ENCODE data around the gene DNM3.

DNM3 gene

DNA sequence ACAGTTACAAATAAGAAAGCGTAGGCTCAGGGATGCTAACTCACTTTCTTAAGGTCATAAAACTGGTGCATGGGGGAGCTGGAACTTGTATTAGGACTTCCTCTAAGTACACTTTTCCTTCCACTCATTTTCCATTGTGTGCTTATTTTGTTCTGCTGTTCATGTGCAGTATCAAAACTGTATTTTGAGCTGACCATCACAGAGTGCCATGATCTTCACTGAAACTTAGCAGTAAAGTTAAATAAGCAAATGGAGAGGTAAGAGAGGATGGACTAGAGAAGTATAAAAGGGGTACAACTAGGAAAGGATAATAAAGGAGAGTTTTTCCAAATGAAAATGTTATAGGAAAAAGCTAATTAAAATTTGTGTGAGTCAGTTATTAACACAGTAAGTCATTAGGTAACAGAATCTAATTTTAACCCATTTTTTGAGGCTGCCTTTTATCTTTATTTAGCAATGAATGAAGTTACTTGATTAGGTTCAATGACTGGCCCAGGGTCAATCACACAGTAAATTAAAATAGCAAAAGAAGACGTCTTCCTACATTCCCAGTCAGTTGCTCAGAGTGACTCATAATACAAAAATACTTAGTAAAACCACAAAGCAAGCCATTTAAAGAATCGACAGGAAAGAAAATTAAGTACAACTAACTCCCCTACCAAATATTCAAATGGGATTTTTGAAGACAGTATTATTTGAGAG lies 413.4 kb downstream of the DNM3 start:
- no peak for DNase-seq

DNA sequence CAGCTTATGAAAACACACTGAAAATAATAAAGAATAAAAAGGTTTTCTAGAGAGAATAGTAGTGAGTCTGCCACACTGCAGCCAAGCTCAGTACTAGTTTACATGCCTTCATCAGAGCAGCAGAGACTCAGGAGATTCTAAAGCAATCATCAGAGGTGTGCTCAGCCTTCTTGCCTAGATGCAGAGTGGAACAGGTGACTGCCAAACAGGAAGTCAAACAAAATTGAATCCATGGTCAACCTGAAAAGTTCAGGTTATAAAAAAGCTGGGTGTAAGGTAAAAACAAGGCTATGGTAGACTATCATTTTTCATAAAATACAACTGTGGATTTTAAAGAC lies 413.9 kb downstream of the DNM3 start:
- no peak for DNase-seq

DNA sequence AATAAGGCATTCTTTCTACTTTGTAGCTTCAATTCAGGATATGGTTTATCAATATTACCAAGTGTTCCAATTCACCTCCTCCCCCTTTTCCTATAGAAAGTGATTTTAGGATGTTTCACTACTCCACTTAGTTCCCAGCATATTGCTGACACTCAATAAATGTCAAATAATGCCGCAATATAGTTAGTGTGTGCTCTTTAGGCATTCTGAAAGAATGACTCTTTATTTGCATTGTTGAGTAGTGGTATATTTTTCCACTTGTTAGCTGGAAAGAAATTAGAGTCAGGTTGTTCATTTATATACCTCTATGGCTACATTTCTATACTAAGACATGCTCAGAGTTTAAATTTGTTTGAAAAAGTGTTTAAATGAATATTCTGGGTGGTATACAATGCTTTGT lies 424.6 kb downstream of the DNM3 start:
- DNase-seq: no peak

DNA sequence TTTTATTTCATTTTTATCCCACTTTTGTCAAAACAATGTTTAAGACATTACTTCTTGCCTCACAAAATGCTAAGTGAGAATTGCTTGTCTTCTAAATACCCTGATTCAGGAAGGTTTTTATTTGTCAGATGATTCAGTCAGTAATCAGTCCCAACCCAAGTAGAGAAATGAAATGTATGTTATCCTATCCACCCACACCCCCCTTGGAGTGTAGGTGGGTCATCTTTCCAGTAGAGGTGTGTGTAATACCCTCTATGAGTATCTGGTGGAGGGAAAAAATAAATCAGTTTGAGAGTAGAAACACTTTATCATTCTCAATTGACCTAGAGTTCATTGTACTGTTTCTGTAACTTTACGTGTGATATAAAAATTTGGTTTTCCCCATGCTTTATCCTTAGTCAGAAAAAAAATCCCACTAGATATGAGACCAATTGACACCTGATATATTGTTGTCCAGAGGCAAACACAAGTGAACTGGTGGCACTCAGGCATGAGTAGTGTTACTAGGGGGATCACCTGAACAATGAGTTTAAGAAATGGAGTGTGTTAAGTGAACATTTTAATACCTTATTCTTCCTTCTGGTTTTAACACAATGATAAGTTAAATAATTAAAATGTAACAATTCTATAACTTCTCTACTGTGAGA lies 425.4 kb downstream of the DNM3 start:
- DNase-seq: no peak

- DNase-seq: no peak
Measured at GRCh38 chr1:172268237-172268636, 426.9 kb downstream of the DNM3 start.

GRCh38 chr1:172269084-172269483 lies 427.8 kb downstream of the DNM3 start:
- DNase-seq: no peak

GRCh38 chr1:172269644-172270043 lies 428.3 kb downstream of the DNM3 start:
- DNase-seq: no peak

DNA sequence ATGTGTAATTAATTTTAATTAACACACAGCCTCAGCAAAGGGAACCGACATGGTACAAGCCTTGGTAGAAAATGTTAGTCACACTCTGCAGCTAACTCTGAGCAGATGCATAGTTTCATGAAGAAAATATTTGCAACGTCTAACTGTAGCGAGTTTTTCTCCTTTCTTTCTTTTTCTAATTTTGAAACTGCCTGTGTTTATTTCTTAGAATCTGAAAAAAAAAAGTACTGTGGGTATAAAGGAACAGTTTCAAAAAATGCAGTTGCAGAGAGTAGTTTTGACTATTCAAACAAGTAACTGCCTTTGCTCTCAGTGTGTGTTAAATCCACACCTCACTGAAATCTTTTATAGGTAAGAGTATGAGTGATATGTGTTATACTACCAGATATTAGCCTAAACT lies 429.3 kb downstream of the DNM3 start:
- no peak for DNase-seq

- no peak for DNase-seq
Measured at GRCh38 chr1:172272087-172272486, 430.8 kb downstream of the DNM3 start.

- no peak for DNase-seq
Measured at GRCh38 chr1:172273647-172274396, 432.5 kb downstream of the DNM3 start.

DNA sequence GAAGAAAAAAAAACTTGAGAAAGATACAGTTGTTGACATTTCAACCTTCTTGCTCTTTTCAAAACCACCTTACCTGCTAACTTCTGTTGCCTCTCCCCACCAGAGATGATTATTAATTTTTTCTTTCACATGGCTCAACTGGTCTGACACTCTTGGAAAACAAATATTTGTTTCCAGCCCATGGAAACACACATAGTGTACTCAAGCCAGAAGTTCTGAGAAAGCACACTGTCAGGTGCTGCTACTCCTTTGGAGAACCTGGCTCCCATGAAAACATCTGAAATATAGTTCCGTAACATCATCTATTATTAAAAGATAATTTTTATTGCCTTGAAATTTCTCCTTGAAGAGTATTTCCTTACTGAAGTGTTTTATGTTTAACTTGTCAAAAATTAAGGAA lies 434.2 kb downstream of the DNM3 start:
- DNase-seq: no peak

DNA sequence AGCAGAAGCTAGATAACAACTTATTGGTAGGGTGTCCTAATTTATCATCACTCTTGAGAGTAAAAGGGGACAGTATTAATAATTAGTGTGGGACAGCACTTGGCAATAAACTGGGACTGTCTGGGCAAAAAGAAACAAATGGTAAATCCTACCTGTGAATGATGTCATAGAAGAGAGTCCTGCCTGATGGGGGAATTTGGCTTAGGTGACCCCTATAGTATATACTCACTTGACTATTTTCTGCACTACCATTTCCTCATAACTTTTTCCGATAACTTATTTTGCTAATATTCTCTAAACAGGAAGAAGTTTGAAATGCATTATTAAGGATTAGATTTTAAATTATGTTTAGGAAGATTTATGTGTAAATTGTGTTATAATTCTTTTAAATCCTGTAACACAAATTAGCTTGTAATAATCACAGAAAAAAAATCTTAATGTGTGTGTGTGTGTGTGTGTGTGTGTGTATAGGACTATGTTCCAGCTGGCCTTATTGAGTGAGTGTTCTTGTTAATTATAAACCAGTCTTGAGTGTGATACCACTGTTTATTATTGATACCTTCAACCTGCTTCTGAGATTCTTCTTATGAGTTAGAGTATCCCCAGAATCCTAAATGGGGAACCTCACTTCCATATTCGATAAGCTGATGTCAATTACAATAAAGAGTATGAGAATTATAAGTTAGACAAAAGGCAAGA lies 435.0 kb downstream of the DNM3 start:
- no peak for DNase-seq

DNA sequence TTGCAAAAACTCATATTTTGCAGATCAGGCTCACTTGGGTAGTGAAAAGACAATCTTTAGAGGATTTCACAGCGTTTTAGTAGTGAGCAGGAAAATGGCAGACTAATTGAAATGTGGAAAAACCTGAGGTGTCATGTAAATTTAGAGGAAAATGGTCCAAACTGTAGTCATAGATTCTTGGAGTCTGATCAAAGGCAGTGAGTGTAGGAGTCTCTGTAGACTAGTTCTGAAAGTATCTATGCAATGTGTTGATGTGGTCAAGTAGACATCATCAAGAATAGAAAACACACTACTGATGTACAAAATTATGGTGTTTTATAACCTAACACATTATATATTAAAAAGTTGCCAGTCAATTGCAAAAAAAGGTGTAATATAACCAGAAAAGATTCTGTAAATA lies 436.0 kb downstream of the DNM3 start:
- no peak for DNase-seq

DNA sequence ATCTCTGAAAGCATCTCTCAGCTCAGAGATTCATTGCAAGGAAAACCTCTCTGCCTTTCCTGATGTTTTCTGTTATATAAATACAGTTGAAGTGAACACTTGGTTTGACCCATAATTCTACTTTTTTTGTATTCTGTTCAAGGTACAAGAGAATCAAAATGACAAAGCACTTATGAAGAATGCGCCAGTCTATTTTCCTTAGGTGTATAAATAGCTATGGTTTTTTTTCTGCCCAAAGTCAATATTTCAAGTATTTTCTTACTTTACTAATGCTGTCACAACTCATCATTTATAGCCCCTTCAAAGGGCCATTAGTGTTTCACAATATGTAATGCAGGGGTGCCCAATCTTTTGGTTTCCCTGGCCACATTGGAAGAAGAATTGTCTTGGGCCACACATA lies 436.7 kb downstream of the DNM3 start:
- DNase-seq: no peak

DNA sequence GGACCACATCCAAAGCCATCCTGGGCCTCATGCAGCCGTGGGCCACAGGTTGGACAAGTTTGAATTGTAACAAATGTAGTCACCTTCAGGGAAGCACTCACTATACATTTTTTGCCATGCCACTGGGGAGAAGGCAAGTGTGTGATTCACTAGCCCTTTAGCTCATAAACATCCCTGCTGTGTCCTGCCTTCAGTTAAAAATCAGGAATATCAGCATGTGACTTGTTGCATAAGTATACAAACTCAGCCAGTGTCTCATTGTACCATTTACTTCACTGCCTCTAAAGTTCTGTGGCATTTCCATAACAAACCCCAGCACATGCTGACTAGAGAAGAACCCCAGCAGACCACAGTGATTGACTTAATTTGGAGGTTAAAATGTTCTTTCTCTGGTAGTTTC lies 437.2 kb downstream of the DNM3 start:
- DNase-seq: no peak

- no peak for DNase-seq
Measured at GRCh38 chr1:172279939-172280636, 438.8 kb downstream of the DNM3 start.

DNA sequence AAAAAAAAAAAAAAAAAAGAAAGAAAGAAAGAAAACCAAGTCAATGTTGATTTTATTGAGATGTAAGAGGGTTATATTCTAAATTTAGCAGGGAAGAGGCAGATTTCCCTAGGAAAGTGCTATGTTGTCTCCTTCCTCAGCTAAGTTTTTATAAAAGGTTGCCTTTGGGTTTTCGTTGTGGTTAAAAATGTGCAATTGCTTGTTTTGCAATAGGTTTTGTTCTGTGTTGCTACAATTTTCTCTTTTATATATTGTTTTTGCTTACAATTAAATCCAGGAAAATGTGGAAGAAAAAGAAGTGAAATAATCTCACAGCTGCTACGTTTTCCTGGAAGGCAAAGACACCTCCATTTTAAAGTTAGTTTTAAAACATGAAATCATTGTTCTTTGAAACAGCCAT lies 442.5 kb downstream of the DNM3 start:
- DNase-seq: no peak

DNA sequence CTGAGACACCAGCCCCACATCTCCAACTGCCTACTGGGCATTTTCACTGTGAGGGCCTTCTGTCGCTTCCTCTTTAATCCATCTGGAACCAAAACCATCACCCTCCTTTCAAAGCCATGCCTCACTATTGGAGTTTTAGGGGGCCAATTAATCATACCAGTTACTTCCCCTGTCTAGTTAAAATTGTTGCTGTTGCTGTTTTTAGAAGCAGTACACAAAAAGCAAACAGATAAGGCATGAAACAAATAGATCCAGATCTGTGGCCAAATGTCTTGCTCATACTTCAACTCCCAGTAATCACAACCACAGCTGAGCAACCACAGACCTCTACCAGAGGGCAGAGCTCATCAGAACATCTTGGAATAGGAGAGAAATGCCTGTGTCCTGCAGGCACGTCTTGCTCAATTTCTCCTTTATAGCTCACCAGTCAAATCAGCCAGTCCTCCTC lies 445.4 kb downstream of the DNM3 start:
- DNase-seq: no peak

GRCh38 chr1:172287208-172287607 lies 445.9 kb downstream of the DNM3 start:
- no peak for DNase-seq

DNA sequence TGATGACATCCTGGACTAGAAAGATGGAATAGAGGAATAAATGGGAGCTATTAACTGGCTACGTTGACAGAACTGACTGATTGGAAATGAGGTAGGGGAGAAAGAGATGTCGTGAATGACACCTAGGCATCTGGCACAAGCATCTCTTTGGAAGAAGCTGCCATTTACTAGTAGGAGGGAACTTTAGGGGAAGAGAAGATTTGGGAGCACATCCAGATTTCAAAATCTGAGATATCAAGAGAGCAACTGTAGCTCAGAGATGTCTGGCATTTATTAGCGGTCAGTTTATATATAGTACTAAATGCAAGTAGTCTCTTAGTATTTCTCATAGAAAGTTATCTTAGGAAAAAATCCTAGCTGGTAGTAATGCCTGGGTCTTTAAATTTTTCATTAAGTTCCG lies 447.3 kb downstream of the DNM3 start:
- no peak for DNase-seq

DNA sequence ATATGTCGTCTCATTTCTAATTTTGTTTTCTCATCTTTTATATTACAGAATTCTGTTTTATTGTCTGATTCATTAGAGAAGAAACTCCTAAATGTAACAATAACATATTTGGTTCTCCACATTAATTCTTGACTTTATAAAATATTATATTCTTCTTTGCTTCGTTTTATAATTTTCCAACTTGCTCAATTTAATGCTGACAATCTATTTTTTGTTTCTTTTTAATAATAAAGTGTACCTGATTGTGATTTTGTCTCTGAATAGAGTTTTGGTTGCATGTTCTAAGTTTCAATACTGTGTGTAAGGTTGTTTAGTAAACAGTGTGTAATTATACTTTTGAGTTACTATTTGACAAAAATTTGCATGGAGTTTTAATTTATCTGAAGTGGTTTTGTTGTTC lies 448.1 kb downstream of the DNM3 start:
- no peak for DNase-seq

DNA sequence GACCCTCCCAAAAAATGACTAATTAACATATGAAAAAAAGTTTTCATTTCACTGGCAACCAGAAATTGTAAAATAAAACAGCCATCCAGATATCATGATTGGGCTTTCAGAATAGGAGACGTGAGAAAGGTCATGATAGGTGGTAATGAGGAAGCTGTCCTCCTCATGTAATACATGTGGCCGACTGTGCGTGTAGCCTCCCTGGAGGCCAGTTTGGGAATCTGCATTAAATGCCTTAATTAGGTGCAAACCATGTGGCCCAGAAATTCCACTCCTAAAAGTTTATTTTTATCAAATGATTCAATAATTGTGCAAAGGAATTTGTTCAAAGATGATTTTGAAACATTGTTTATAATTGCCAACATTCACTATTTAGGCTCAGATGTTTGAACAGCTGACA lies 451.5 kb downstream of the DNM3 start:
- no peak for DNase-seq

- no peak for DNase-seq
Measured at GRCh38 chr1:172293429-172293828, 452.1 kb downstream of the DNM3 start.
